DND-41 (cell line): ENCODE data around the gene MVB12B.

Source experiments
- CTCF ChIP-seq: IDR thresholded peaks from 2 replicates; pipeline ENCODE4 v1.5.1; 2012; ENCODE audit warnings: borderline replicate concordance, low read length, moderate library complexity, mild to moderate bottlenecking; ENCODE audit not compliant: poor library complexity, severe bottlenecking; ENCODE audit errors: extremely low read depth
- EZH2 ChIP-seq: IDR thresholded peaks from 3 replicates; pipeline ENCODE4 v1.6.1; 2012; ENCODE audit warnings: borderline replicate concordance, low read depth, mild to moderate bottlenecking, moderate library complexity, low read length, inconsistent platforms; ENCODE audit not compliant: severe bottlenecking

DNA sequence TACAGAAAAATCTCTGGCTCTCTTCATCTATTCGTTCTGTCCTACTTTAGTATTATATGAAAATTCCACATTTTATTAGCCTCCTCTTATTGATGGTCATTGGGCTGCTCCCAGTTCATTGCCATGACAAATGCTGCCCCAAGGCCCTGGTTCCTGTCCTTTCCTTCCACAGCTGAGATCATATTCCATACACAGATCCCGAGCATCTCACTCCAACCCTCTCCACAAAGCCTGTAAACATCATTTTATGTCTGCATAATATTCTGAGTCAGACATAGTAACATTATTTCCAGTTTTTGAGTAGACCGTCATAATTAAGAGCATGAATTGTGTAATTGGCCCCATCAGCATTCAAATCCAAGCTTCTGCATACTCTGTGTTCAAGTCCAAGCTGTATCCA is 86.3 kb downstream of the MVB12B start:
- no peak for TF ChIP-seq CTCF
- no peak for TF ChIP-seq EZH2
